Ovary (tissue), 3 donors: Measurements from ENCODE around the gene POLR3K.

ENCODE experiments used
- EP300 ChIP-seq: sonication (generic); formaldehyde crosslinking; IDR thresholded peaks from one replicate; pipeline ENCODE4 v1.6.1; 2017; ENCODE audit warnings: antibody characterized with exemption
- TF ChIP-seq, protein P1 (sequence below), 3 donors: fragments of 450-650 bp in 2 of 3; fragments of 200-600 bp in 1 of 3; IDR thresholded peaks; one replicate each; pipeline versions ENCODE4 v1.5.1 to v1.8.0; 2016 to 2022; ENCODE audit warnings: antibody characterized with exemption in 3 of 3, mild to moderate bottlenecking in 1 of 3
- donor health status: DM: no; HTN: no; CAD: no.

DNA sequence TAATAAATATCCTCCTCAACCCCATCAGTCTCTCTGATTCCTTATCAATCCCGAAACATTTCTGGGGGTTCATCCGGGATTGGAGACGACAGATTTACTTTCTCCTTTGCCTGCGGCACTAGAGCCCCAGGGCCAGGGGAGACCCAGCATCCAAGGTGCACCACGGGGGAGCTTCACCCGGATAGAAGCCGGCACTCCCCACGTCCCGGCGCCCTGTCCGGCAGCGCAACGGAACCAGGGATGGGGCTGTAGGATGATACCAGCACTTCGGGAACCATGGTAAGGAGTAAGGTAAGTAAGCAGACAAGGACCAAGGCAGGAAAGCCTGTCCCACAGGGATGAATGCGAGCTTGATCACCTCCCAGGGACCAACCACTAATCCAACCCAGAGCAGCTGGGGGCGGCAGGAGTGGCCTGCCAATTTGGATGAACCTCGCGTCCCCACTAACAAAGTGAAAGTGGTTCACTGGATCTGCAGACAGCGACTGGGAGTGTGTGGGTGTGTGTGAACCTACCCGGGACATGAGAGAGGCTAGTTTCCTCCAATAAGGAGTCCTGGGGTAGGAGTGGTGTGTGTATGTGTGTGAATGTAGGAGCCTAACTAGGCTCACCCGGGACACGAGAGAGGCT lies 11.9 kb downstream of the POLR3K start:
- TF ChIP-seq, protein P1, sequence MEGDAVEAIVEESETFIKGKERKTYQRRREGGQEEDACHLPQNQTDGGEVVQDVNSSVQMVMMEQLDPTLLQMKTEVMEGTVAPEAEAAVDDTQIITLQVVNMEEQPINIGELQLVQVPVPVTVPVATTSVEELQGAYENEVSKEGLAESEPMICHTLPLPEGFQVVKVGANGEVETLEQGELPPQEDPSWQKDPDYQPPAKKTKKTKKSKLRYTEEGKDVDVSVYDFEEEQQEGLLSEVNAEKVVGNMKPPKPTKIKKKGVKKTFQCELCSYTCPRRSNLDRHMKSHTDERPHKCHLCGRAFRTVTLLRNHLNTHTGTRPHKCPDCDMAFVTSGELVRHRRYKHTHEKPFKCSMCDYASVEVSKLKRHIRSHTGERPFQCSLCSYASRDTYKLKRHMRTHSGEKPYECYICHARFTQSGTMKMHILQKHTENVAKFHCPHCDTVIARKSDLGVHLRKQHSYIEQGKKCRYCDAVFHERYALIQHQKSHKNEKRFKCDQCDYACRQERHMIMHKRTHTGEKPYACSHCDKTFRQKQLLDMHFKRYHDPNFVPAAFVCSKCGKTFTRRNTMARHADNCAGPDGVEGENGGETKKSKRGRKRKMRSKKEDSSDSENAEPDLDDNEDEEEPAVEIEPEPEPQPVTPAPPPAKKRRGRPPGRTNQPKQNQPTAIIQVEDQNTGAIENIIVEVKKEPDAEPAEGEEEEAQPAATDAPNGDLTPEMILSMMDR (IDR thresholded peaks at IDR 0.05) = no peak
- TF ChIP-seq EP300 = no peak
